GM21528 (cell line): Measurements from ENCODE around the gene MYO3B.
"Not testable (repeated sequence)": the region's sequence is repeated elsewhere in the genome, so short reads cannot be mapped to it uniquely, and the experiment has no call there.

Experiments
- ATAC-seq: cut with Tn5 transposase; IDR thresholded peaks from one replicate; pipeline ENCODE4 v1.9.1; 2021; ENCODE audit warnings: mild to moderate bottlenecking, moderate library complexity; ENCODE audit not compliant: unreplicated experiment, low FRiP score

The MYO3B gene

DNA sequence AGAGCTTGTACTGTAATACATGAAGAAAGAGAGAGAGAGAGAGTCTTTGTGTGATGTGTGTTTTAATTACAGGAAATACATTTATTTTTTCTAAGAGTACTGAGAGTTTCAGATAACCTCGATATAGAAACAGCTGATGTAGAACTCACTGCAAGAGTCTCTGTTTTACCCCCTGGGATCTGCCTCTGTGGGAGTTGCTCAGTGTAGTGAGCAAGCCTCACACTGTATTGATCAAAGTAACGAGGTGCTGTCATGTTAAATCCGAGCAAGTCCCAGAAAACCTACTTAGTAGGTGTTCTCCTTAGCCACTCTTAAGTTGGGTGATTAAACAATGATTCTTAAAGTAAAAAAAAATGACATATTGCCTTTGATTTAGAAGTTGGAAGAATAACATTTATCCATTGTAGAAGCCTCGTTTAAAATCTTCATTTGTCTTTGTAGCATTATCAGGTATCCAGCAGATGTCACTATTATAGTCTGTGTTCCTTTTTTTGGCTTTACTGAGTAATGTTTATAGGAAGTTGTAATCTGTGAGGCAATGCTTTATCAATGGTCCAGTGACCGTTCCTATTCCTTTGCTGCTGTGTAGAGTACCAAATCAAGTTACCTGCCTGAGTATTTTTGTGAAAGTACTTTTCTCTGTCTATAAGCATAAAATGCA is 219.0 kb downstream of the MYO3B start:
- no peak for ATAC-seq

DNA sequence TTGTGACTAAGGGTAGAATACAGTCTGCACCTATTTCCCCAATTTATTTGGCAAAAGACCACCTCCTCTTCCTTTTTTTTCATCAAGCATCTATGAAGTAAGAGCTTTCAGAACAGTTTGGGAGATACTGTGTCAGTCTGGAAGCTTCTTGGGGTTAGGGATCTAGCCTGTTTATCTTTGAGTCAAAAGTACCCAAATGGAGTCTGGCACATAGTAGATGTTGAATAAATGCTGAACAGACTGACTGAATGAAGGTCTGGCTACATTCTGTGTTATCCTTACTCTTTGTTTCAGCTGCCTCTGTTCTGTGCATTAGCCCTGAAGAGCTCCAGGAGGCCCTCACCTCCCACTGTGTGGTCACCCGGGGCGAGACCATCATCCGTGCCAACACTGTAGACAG is 223.2 kb downstream of the MYO3B start:
- no peak for ATAC-seq

DNA sequence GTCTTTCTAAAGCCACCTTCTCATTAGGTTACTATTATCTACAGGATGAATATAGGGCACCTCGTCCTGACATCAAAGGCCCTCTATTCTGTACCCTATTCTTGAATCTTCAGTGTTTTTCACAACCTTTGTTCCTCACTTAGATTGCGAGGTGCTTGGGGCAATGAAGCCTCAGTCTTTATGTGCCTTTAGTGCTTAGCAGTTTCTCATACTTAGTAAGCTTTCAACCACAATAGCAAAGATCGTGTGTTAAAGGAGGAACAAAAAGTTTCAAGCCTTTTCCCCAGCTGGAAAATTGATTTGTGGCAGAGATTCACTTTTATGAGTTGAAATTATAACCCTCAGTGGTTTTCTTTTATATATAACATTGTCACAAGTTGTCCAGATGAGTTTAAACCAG is 226.9 kb downstream of the MYO3B start:
- ATAC-seq: peak; percentile 49

DNA sequence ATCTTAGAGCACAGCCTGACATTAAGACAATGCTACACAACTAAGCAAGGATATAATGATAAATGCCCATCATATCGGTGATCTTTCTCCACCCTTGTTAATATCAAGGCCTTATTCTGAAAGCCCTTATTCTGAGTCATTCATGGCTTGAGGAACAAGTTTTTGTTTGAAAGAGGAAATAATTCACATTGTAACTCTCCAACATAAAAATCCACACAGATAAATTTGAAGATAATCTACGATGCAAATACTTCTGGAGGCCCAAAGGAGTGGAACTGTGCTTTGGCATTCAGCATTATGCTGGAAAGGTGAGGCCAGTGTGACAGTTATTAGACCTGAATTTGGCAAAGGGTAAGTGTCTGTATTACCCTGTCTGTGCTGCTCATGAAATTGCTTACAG is 227.4 kb downstream of the MYO3B start:
- no peak for ATAC-seq

DNA sequence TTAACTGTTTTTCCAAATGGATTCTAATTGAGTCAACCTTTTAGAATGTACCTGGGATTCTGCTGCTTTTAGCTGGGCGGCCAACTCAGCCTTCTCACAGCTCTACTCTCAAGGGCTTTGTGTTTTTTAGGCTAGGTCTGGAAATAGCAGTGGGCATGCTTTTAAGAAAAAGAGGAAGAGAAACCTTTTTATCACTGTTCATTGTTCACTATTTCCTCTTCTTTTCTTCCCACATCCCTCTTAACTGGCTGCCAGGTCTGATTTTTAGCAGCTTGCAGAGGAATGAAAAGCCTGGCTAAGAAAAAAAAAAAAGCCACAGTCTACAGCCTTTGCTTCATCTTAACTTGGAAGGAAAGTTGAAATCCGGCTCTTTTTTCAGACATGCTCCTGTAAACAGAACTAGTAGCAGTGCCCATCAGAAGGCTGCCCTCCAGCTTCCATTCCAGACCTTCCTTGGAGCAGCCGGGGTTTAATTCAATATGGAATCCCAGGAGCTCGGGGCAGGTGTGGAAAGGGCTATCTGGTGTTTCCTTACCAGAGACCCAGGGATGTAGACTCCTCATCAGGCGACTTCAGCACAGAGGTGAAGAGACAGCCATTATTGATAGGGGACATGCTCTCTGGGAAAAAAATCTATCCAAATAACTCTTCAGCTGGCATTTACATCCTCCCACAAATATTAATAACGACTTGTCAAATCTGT is 230.7 kb downstream of the MYO3B start:
- no peak for ATAC-seq

DNA sequence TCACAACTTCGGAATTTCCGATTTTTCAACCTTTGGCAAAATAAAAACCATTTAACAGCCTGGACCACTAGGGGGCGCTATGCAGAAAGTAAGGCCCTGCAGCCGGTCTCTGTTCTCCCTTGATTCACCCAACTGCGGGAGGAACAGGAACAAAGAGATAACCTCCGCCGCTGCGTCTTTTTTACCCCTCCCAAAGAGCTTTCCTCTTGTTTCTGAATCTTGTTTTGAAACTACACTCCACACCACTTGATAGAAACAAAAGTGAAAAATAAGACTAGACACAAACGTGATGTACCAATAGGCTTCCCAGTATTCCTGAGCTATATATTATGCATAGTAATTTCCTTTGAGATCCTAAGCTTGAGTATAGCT is 231.2 kb downstream of the MYO3B start:
- no peak for ATAC-seq

DNA sequence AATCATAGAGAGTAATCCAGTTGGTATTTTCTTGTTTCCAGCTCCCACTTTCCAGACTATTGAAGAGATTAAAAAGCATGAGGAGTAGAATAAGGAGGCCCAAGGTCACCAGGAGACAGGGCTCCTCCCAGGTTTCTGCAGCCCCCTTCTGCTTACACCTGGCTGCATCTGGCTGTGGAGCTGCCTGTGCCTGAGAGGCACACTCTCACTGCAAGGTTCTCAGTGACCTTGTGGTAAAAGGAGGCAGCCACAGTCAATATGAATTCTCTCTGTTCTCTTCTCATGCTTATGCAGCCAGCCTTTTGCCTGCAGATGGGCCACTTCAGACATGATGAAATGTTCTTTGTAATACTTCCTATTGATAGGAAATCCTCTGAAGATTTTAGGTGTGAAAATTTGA is 233.7 kb downstream of the MYO3B start:
- ATAC-seq: no peak

DNA sequence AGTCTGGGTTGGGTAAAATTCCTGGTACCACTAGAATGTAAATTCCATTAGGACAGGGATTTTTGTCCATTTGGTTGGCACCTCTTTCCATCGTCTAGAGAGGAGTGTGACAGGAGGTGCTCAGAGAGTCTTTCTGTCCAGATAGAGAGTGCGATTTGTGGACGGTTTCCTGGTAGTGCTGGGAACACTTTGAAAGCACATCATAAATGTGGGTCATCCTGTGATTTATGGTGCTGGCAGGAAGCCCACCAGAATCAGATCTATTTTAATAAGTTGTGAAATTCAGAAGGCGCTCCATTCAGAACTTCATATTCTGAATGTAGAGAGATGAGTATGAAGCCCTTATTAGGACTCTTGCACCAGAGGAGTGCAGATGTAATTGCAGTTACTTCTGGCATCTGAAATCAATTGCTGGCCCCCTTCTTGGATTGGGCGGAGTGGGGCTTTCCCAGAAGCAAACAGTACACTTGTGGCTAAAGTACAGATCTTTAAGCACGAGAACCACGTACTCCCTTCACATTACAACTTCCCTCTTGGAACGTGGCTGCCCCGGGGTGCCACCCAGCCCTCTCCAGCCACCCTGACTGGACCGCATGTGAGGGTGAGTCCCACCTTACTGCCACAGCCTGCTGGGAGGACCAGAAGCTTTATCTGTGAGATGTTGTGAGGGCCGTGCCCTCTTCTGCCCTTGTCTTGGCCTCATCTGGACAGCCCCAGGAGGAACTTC is 243.2 kb downstream of the MYO3B start:
- no peak for ATAC-seq

DNA sequence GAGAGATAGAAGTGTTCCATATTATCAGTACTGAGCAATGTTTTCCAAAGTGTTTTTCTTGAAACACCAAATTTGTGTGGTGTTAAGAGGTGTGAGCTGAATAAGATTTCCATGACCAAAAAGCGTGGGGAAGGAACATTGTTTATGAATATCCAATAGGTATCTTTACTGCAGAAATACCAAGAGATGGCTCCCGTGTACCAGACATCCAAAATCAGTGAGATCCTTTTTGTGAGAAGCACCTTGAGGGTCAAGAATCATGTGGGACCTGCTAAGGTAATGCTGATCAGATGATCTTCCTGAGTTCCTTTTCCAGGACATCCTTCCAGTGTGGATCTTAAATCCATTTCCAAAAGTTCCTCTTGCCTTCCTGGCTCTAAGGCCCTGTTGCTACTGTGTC is 246.0 kb downstream of the MYO3B start:
- ATAC-seq: no peak

DNA sequence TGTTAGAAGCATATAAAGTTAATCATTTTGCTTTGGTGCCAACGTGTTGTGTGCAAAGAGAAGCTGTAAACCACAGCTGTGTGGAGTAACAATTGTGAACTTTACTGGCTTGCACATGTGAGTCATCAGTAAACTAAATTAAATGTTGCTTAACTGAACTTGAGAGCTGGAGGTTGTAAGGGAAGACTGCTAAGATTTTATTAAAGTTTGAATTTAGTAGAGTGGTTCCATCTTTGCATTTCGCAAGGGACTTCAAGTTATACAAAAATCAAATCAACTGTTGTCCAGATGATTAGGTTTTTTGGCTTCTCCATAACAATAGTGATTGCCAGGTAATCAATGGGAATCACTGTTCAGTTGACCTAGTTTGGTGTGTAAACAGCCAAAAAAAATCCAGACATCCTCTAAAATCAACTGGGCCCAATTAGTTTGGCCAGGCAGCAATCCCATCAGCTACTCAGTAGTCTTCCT is 247.4 kb downstream of the MYO3B start:
- ATAC-seq: no peak

DNA sequence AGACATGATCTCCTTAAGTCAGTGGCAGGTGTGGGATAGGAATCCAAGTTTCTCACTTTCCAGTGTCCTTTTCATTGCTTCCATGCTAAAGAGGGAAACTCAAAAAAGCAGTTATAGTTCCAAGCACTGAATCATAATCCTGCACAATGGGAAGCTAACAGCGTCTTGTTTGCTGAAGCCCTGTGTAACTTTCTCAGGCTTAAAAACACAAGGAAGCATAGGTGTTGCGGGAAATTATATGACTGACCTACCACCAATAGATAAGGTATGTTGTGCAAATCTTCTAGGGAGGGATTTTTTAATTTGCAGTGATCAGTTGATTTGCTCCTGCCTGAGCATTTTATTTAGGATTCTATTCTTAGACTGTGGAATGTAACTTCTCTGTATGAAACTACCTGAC is 250.9 kb downstream of the MYO3B start:
- no peak for ATAC-seq

DNA sequence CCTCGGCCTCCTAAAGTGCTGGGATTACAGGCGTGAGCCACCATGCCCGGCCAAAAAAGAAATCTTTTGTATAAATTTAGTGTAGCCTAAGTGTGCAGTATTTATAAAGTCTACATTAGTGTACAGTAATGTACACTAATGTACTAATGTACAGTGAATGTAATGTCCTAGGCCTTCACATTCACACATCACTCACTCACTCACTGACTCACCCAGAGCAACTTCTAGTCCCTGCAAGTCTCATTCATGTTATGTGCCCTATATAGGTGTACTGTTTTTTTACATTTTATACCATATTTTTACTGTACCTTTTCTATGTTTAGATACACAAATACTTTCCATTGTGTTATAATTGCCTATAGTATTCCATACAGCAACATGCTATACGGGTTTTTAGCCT is 254.9 kb downstream of the MYO3B start:
- no peak for ATAC-seq

DNA sequence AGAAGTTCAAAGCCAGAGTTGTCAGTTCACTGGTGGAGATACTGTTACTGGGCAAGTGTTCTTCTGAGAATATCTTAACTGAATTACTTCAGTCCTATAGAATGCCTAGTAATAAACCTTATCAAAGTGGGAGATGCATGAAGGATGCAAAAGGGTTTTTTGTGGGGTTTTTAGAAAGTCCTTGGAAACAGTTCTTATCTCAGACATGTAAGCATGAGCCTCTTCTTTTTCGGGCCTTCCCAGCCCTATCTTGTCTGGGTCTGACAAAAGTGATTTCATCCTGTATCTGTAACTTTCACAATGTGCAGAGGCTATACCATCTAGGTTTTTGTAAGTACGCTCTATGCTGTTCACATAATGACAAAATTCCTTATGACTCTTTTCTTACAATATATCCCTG is 255.5 kb downstream of the MYO3B start:
- ATAC-seq: no peak

DNA sequence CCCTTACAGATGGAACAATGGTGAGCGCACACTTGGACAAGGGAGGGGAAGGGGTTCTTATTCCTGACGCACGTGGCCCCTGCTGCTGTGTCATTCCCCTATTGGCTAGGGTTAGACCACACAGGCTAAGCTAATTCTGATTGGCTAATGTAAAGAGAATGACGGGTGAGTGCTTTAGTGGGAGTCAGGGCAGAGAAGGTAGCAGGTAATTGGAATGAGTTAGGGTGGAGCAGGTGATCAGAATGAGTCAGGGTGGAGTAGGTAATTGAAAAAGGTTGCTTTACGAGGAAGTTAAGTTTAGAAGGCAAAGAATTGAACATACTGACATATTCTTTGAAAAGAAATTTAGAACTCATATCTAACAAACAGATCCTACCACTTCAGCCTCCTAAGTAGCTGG is 256.4 kb downstream of the MYO3B start:
- ATAC-seq: not testable (repeated sequence)

DNA sequence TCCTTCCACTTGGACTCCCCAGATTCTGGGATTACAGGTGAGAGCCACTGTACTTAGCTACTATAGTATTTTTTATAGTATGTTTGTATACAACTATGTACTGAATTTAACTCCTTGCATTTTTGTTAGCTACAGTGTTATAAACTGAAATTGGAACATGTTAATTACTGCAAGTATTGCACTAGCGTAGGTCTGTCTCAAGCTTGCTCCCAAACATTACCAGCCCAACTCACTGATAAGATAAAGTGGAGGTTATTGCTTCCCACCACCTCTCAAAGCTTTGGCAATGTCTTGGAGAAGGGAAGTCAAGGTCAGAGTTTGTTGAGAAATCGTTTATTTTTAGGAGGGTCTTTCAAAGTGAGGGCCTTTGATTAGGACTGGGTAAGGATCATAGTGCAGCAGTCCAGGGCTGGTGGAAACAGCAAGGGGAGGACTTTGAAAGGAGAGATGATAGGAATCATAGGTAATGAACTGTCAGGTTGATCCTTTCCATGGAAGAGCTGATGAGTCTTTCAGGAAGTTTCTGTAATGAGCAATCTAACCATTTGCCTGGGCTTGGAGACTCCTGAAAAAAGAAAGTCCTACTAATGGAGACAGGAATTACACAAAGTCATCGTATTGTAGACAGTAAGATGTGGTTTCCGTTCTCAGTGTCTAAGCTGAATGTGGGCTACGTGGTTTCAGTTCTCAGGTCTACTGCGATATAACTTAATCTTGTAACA is 257.1 kb downstream of the MYO3B start:
- ATAC-seq: no peak

DNA sequence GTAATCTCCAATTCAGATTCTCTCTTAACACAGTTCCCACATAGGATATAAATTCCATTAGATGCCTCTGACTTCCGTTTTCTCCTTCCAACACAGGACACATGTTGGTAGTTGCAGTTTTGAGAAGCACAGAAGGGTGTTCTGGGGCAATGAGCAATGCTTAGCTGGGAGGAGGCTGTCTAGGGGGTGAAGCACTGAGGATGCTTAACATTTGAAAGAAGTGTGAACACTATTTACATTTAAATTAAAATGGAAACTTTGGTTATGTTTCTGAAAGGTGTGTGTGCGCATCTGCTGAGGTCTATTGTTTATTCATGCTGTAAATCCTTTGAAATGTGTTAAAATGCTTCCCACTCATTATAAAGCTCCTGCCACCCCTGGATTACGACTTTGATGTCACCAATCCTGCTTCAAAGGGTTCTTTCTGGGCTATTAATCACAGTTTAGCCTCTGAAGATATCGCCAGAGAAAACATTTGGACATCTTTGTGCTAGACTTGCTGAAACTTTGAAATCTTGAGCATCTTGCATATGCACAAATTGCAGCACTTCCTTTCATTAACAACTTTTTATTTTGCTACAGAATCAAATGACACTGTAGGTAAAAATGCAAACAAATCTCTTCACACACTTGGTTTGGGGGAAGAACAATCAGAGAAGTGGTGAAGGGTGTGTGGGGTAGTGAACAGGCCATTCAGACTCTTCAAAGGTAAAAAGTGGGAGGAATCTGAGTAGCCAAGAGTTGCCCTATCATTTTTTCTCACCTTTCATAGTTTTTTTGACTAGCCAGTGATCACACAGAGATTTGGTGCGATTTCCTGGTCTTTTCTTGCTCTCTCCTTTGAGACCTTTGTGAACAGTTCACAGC is 258.4 kb downstream of the MYO3B start:
- ATAC-seq: no peak

DNA sequence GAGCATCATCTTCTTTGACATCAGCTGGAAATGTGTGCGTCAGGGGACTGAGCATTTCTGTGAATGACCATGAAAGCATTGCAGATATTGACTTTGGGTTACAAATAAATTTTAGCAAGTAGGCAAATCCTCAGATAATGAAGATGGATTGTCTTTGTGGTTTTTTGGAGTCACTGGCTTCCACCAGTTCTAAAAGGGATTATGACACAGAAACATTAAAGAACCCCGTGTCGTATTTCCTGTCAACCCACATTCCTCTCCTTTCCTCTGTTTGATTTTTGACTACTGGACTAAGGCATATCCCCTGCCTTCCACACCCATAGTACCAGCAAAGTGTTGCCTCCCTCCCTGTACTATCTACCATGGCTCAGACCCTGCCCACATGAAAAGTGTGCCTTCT is 268.1 kb downstream of the MYO3B start:
- ATAC-seq: no peak

DNA sequence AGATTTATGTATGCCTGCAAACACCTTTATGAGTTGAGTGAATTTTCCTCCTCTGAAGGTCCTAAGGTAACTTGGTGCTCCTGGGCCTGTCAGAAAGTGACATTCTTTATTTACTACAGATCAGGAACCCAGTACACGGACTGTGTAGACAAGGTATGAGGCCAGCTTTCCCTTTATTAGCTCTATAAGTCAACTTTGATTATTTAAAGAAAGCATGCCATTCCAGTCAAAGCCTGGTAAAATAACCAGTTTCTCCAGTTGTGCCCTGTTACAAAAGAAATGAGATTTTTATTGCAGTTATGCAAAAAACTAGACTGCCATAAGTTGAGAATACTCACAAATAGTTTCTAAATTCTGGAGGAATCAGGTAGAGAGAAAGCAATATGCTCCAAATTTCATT is 271.1 kb downstream of the MYO3B start:
- ATAC-seq: no peak

DNA sequence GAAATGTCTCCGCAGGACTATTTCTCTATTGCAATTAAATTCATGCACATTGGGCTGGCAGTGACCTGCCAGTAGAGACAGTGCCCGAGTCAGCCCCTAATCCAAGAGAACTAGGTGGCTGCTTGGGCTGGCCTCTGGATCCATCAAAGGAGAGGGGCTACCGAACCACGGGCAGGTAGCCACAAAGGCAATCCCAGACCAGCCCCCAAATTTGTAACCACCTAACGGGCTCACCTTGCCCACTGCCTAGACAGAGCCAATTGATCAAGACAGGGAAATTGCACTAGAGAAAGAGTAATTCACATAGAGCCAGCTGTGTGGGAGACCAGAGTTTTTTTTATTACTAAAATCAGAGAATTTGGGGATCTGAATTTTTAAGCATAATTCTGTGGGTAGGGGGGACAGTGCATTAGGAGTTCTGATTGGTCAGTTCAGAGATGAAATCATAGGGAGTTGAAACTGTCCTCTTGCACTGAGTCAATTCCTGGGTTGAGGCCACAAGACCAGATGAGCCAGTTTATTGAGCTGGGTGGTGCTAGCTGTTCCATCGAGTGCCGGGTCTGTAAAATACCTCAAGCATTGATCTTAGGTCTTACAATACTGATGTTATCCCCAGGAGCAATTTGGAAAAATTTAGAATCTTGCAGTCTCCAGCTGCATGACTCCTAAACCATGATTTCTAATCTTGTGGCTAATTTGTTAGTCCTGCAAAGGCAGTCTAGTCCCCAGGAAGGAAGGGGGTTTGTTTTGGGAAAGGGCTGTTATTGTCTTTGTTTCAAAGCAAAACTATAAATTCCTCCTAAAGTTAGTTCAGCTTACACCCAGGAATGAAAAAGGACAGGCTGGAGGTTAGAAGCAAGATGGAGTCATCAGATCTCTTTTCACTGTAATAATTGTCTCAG is 276.8 kb downstream of the MYO3B start:
- ATAC-seq: no peak
